NB4 (cell line): Measurements from ENCODE around the gene TNFSF8.

Source experiments
- DNase-seq: peaks from one replicate; pipeline ENCODE4 v3.0.0; 2010; ENCODE audit warnings: low read depth
- H3K4me3 ChIP-seq: one replicate; pipeline ENCODE4 v1.5.1; 2011; ENCODE audit warnings: mild to moderate bottlenecking, low read depth, low read length, moderate library complexity
- MYC ChIP-seq: IDR thresholded peaks from 2 replicates; pipeline ENCODE4 v1.6.1; 2011; ENCODE audit warnings: low read depth, low read length
- POLR2A ChIP-seq: IDR thresholded peaks from 2 replicates; pipeline ENCODE4 v1.6.1; 2011; ENCODE audit warnings: mild to moderate bottlenecking; ENCODE audit not compliant: insufficient read length; ENCODE audit errors: extremely low read depth
- TF ChIP-seq, protein P1 (sequence below): IDR thresholded peaks from one replicate; pipeline ENCODE4 v1.5.1; 2012; ENCODE audit warnings: low read depth, low read length
- TF ChIP-seq, protein P2 (sequence below): IDR thresholded peaks from 2 replicates; pipeline ENCODE4 v1.6.1; 2011; ENCODE audit warnings: low read depth, low read length

The TNFSF8 gene

DNA sequence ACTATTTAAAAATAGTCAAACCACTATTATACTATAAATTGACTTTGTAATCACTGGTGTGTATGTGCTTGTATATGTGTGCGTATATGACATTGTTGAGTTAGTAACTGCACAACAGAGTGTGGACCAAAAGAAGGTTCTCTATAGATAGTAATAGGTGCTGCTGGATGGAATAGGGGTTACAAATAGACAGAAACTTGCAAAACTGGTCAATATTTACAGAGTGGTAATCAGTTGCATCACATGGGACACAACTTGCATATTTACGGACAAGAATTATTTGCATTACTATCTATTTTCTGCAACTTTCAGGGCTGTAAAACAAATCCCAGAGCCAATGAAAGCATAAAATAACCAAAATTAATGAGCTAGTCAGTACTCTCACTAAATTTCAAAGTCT lies 42.4 kb downstream of the TNFSF8 start:
- no peak for DNase-seq
- TF ChIP-seq, protein P1, sequence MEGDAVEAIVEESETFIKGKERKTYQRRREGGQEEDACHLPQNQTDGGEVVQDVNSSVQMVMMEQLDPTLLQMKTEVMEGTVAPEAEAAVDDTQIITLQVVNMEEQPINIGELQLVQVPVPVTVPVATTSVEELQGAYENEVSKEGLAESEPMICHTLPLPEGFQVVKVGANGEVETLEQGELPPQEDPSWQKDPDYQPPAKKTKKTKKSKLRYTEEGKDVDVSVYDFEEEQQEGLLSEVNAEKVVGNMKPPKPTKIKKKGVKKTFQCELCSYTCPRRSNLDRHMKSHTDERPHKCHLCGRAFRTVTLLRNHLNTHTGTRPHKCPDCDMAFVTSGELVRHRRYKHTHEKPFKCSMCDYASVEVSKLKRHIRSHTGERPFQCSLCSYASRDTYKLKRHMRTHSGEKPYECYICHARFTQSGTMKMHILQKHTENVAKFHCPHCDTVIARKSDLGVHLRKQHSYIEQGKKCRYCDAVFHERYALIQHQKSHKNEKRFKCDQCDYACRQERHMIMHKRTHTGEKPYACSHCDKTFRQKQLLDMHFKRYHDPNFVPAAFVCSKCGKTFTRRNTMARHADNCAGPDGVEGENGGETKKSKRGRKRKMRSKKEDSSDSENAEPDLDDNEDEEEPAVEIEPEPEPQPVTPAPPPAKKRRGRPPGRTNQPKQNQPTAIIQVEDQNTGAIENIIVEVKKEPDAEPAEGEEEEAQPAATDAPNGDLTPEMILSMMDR: no peak
- TF ChIP-seq POLR2A (no peak), MYC (no peak)
- TF ChIP-seq, protein P2, sequence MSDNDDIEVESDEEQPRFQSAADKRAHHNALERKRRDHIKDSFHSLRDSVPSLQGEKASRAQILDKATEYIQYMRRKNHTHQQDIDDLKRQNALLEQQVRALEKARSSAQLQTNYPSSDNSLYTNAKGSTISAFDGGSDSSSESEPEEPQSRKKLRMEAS: no peak
- H3K4me3 ChIP-seq: no peak overlapping the region

DNA sequence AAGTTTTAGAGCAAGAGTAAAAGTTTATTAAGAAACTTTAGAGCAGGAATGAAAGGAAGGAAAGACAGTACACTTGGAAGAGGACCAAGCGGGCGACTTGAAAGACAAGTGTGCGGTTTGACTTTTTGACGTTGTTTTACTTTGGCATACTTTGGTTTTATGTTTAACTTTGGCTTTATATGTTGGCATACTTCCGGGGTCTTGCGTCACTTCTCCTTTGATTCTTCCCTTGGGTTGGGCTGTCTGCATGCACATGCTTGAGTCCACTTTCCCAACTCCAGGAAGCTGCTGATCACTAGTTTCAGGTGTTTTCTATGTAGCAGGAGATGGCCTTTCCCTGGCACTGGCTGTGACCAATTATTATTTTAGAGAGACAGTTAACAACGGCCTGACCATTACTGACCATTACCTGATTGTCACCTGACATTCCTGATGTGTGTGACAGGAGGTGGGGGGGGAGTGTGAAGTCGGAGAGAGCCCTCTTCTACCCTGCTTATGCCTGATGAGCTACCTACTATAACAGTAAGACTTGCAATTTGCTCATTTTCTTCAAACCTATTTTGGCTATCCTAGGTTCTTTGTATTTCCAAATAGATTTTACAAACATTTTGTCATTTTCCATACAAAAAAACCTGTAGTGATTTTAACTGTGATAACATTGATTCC lies 45.5 kb downstream of the TNFSF8 start:
- TF ChIP-seq POLR2A: no peak
- DNase-seq: no peak
- H3K4me3 ChIP-seq: no peak overlapping the region

DNA sequence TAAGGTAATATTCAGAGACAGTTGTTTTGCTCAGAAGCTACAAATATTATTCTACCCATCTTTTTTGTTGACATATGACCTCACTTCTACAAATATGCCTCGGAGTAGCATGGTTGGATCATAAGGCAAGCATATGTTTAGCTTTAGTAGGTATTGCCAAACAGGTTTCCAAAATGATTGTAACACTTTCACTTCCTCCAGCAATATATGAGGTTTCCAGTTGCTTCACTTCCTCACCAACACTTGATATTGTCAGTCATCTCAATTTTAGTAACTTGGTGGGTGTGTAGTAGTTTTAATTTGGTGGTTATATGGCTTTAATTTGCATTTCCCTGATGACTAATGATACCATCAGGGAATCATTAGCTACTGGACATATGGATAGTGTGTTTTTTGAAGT lies 46.7 kb downstream of the TNFSF8 start:
- peak; percentile 72 for DNase-seq
- no peak overlapping the region for H3K4me3 ChIP-seq
- TF ChIP-seq, protein P1: no peak
- no peak for TF ChIP-seq MYC
- TF ChIP-seq, protein P2: no peak
- no peak for TF ChIP-seq POLR2A

DNA sequence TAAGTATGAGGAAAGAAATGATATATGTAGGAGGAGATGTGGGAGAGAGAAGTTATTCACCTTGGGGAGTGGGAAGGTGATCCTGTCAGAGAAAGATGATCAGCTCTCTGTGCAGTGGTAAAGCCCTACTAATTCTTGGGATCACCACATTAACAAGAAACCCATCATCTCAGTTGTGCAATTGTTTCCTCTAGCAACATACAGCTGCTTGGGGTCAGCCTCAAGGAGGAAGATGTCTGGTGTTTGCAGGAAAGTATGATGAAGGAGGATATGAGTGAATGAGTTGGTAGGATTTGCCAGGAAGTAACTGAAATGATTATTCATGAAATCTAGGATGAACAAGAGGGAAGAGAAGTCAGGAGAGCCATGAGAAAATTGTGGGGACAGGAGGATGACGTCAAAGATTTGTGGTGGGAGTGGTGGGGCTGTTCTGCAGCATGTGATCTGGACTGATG lies 50.1 kb downstream of the TNFSF8 start:
- peak; percentile 37 for DNase-seq
- TF ChIP-seq MYC (no peak), POLR2A (no peak)
- TF ChIP-seq, protein P1: no peak
- TF ChIP-seq, protein P2: no peak
- no peak overlapping the region for H3K4me3 ChIP-seq

DNA sequence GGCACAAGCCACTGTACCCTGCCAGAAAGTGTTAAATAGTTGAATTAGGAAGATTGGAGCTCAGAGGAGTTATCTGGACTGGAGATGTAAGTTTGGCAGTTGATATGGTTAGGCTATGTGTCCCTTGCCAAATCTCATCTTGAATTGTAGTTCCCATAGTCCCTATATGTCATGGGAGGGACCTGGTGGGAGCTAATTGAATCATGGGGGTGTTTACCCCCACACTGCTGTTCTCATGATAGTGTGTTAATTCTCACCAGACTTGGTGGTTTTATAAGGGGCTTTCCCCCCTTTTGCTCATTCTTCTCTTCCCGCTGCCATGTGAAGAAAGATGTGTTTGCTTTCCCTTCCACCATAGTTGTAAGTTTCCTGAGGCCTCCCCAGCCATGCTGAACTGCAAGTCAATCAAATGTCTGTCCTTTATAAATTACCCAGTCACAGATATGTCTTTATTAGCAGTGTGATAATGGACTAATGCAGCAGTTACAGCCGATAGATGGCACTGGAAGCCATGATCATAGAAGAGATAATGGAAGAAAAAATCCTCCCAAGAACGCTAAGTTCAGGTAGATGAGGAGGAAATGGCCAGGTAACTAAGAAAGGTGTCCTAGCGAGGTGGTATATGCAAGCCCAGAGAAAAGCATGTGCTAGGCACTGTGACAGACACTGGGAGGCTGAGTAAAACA lies 51.4 kb downstream of the TNFSF8 start:
- TF ChIP-seq, protein P1: no peak
- TF ChIP-seq, protein P2: no peak
- TF ChIP-seq MYC (no peak), POLR2A (no peak)
- no peak for DNase-seq
- no peak overlapping the region for H3K4me3 ChIP-seq

DNA sequence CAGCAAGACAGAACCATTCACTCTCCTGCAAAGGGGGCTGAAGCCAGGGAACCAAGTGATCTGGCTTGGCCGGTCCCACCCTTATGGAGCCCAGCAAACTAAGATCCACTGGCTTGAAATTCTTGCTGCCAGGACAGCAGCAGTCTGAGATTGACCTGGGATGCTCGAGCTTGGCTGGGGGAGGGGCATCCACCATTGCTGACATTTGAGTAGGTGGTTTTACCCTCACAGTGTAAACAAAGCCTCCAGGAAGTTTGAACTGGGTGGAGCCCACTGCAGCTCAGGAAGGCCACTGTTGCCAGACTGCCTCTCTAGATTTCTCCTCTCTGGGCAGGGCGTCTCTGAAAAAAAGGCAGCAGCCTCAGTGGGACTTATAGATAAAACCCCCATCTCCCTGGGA lies 60.5 kb downstream of the TNFSF8 start:
- TF ChIP-seq, protein P1: no peak
- TF ChIP-seq POLR2A (no peak), MYC (no peak)
- TF ChIP-seq, protein P2: no peak
- DNase-seq: no peak
- no peak overlapping the region for H3K4me3 ChIP-seq
